Endodermal cell (in vitro differentiated cells): ENCODE results near the gene MIER2. TPM values are rescaled to one million over a fixed set of nuclear protein-coding genes. Genes with fewer than 3 reads are reported as not detected.

Experiments
- DNase-seq: peaks from one replicate; pipeline ENCODE4 v3.0.0-alpha.2; 2017
- H3K27ac ChIP-seq: 2 replicates; pipeline ENCODE4 v1.5.1; 2013; ENCODE audit warnings: mild to moderate bottlenecking, low read depth, low read length, moderate library complexity
- H3K27me3 ChIP-seq: 2 replicates; pipeline ENCODE4 v1.6.1; 2013; ENCODE audit warnings: mild to moderate bottlenecking, low read length, moderate library complexity; ENCODE audit not compliant: insufficient read depth, control insufficient read depth, poor library complexity, severe bottlenecking
- H3K36me3 ChIP-seq: 2 replicates; pipeline ENCODE4 v1.7.0; 2013; ENCODE audit warnings: mild to moderate bottlenecking, low read length, moderate library complexity; ENCODE audit not compliant: control insufficient read depth, insufficient read depth
- H3K4me1 ChIP-seq: one replicate; pipeline ENCODE4 v1.7.0; 2013; ENCODE audit warnings: low read length; ENCODE audit not compliant: control insufficient read depth, insufficient read depth
- H3K4me3 ChIP-seq: 2 replicates; pipeline ENCODE4 v1.5.1; 2013; ENCODE audit warnings: mild to moderate bottlenecking, low read length, moderate library complexity
- H3K9ac ChIP-seq: 2 replicates; pipeline ENCODE4 v1.6.1; 2013; ENCODE audit warnings: mild to moderate bottlenecking, low read length, moderate library complexity; ENCODE audit not compliant: poor library complexity, severe bottlenecking; ENCODE audit errors: extremely low read depth
- H3K9me3 ChIP-seq: 2 replicates; pipeline ENCODE4 v1.6.1; 2013; ENCODE audit warnings: mild to moderate bottlenecking, low read length, moderate library complexity; ENCODE audit not compliant: control insufficient read depth
- H3K27ac Mint-ChIP-seq: 2 replicates; pipeline ENCODE4 v1.8.0; 2020; ENCODE audit warnings: mixed read lengths
- H3K27me3 Mint-ChIP-seq: 2 replicates; pipeline ENCODE4 v1.8.0; 2021; ENCODE audit warnings: mild to moderate bottlenecking, mixed read lengths; ENCODE audit not compliant: insufficient read depth
- H3K36me3 Mint-ChIP-seq: 2 replicates; pipeline ENCODE4 v1.8.0; 2020; ENCODE audit warnings: low read depth, mixed read lengths
- H3K4me1 Mint-ChIP-seq: 2 replicates; pipeline ENCODE4 v1.8.0; 2020; ENCODE audit warnings: mixed read lengths
- H3K4me3 Mint-ChIP-seq: 2 replicates; pipeline ENCODE4 v1.8.0; 2020; ENCODE audit warnings: mild to moderate bottlenecking, moderate library complexity, mixed read lengths
- H3K9me3 Mint-ChIP-seq: 2 replicates; pipeline ENCODE4 v1.8.0; 2020; ENCODE audit warnings: mild to moderate bottlenecking, mixed read lengths
- CTCF ChIP-seq: fragments of 200-600 bp; sonication (generic); conservative IDR thresholded peaks from 2 replicates; pipeline ENCODE4 v1.5.0; 2021; ENCODE audit warnings: antibody characterized with exemption, mild to moderate bottlenecking
- WGBS, 2 experiments: methylation state at CpG; one replicate each; pipeline versions ENCODE4 v1.1.5 to v1.1.7; 2013; ENCODE audit warnings: missing lambda C conversion rate in 2 of 2, mixed read lengths in 1 of 2; ENCODE audit not compliant: insufficient coverage in 1 of 2, insufficient read length in 1 of 2; 5-methylcytosine and 5-hydroxymethylcytosine counted together
- total RNA-seq, 2 donors: library from RNA; stranded (reverse); fragmentation: NEBNext Ultra II Directional in 1 of 2; extraction: Animal tissue kit (Norgen Biotek cat#: 25700) in 1 of 2; gene quantifications; 2 replicates in 1 of 2; 3 replicates in 1 of 2; pipeline ENCODE4 v1.2.1, GENCODE V29; 2021

Gene MIER2
- total RNA-seq, 2 donors from 2014 or later = 50.5 to 51.3 TPM

- peaks cover 6% of the 10 kb centered on the region for H3K4me1 ChIP-seq
- H3K27ac Mint-ChIP-seq = no peak overlapping the region
- H3K9me3 ChIP-seq = no peaks in the 10 kb centered on the region
- TF ChIP-seq CTCF = no peak
- no peak overlapping the region for H3K4me3 ChIP-seq
- peaks cover 20% of the 10 kb centered on the region for H3K27me3 Mint-ChIP-seq
- no peak overlapping the region for H3K27ac ChIP-seq
- no peak overlapping the region for H3K4me3 Mint-ChIP-seq
- DNase-seq = no peak
- no peak overlapping the region for H3K9ac ChIP-seq
- WGBS, 2 experiments = 95% methylated on average over 10 to 16 of the region's 16 CpGs
- no peaks in the 10 kb centered on the region for H3K36me3 ChIP-seq
- H3K36me3 Mint-ChIP-seq = no peaks in the 10 kb centered on the region
- H3K9me3 Mint-ChIP-seq = peaks cover 2% of the 10 kb centered on the region
- no peaks in the 10 kb centered on the region for H3K27me3 ChIP-seq
- H3K4me1 Mint-ChIP-seq = peaks cover 9% of the 10 kb centered on the region
Observed at GRCh38 chr19:379796-380195, 35.2 kb upstream of the MIER2 start.

- no peak for DNase-seq
- WGBS, 2 experiments = 94 to 95% methylated on average over 12 to 14 of the region's 14 CpGs
- Histone ChIP-seq H3K4me3 (no peak overlapping the region), H3K27ac (no peak overlapping the region), H3K4me1 (no peaks in the 10 kb centered on the region), H3K36me3 (no peaks in the 10 kb centered on the region), H3K9me3 (no peaks in the 10 kb centered on the region), H3K27me3 (no peaks in the 10 kb centered on the region), H3K9ac (no peak overlapping the region)
- Mint-ChIP-seq H3K4me1 (no peaks in the 10 kb centered on the region), H3K4me3 (no peak overlapping the region), H3K9me3 (peaks cover 2% of the 10 kb centered on the region), H3K36me3 (no peaks in the 10 kb centered on the region), H3K27ac (no peak overlapping the region), H3K27me3 (peaks cover 22% of the 10 kb centered on the region)
- TF ChIP-seq CTCF = no peak
Observed at GRCh38 chr19:378706-379105, 34.1 kb upstream of the MIER2 start.

GRCh38 chr19:377801-378581 lies 33.4 kb upstream of the MIER2 start:
- peak; percentile 48 for DNase-seq
- Mint-ChIP-seq H3K36me3 (no peaks in the 10 kb centered on the region), H3K4me1 (no peaks in the 10 kb centered on the region), H3K27ac (no peak overlapping the region), H3K9me3 (peaks cover 2% of the 10 kb centered on the region), H3K27me3 (peaks cover 19% of the 10 kb centered on the region), H3K4me3 (no peak overlapping the region)
- Histone ChIP-seq H3K27me3 (no peaks in the 10 kb centered on the region), H3K9me3 (no peaks in the 10 kb centered on the region), H3K4me3 (no peak overlapping the region), H3K36me3 (no peaks in the 10 kb centered on the region), H3K4me1 (no peaks in the 10 kb centered on the region), H3K27ac (no peak overlapping the region), H3K9ac (no peak overlapping the region)
- 86 to 92% methylated on average over 15 to 38 of the region's 38 CpGs for WGBS, 2 experiments
- TF ChIP-seq CTCF = no peak
